Measurements from ENCODE around the gene METTL1.

The METTL1 gene

GRCh38 chr12:57741844-57742738, 29.8 kb downstream of the METTL1 start:
- no peaks in the 10 kb centered on the region for H3K9me3 ChIP-seq (ENCODE audit: insufficient read depth, low read length, severe bottlenecking)
- no peak for TF ChIP-seq EZH2 (IDR thresholded peaks at IDR 0.05; ENCODE audit: borderline replicate concordance, low read depth, low read length, severe bottlenecking)
- TF ChIP-seq CTCF (IDR thresholded peaks at IDR 0.05; ENCODE audit: borderline replicate concordance, extremely low read depth, low read length, poor library complexity, severe bottlenecking): peak; percentile 85
- H3K9ac ChIP-seq (ENCODE audit: low read depth, low read length): peak overlapping the region; percentile 61
- peak overlapping the region; percentile 36 to 75; a peak in 3 of 4 replicates for H3K4me3 ChIP-seq (ENCODE audit: low read depth in 1 of 2, low read length in 2 of 2)
- H3K4me2 ChIP-seq (ENCODE audit: insufficient read depth, low read length): peak overlapping the region; percentile 92
- H3K79me2 ChIP-seq (ENCODE audit: insufficient read depth, low read length): peaks cover 34% of the 10 kb centered on the region
- H3K36me3 ChIP-seq (ENCODE audit: insufficient read depth, low read length): peaks cover 9% of the 10 kb centered on the region
- H3K27ac ChIP-seq (ENCODE audit: low read length): peak overlapping the region; percentile 88
- peaks cover 62% of the 10 kb centered on the region for H3K4me1 ChIP-seq (ENCODE audit: insufficient read depth, low read length)
- ATAC-seq (ENCODE audit: insufficient read depth, low read depth) (peak; percentile 75), DNase-seq (peak; percentile 85)
- no peaks in the 10 kb centered on the region for H3K27me3 ChIP-seq (ENCODE audit: insufficient read depth, low read length, poor library complexity)
- peaks cover 17% of the 10 kb centered on the region for H4K20me1 ChIP-seq (ENCODE audit: insufficient read depth, low read length)
- peak overlapping the region; percentile 83 for H2AFZ ChIP-seq (ENCODE audit: low read depth, low read length)

GRCh38 chr12:57741413-57741789, 30.5 kb downstream of the METTL1 start:
- DNase-seq (no peak), ATAC-seq (ENCODE audit: insufficient read depth, low read depth) (no peak)
- peaks cover 34% of the 10 kb centered on the region for H3K79me2 ChIP-seq (ENCODE audit: insufficient read depth, low read length)
- no peaks in the 10 kb centered on the region for H3K9me3 ChIP-seq (ENCODE audit: insufficient read depth, low read length, severe bottlenecking)
- peak overlapping the region; percentile 36 to 75; a peak in 3 of 4 replicates for H3K4me3 ChIP-seq (ENCODE audit: low read depth in 1 of 2, low read length in 2 of 2)
- H3K27me3 ChIP-seq (ENCODE audit: insufficient read depth, low read length, poor library complexity): no peaks in the 10 kb centered on the region
- peak overlapping the region; percentile 92 for H3K4me2 ChIP-seq (ENCODE audit: insufficient read depth, low read length)
- H3K4me1 ChIP-seq (ENCODE audit: insufficient read depth, low read length): peaks cover 59% of the 10 kb centered on the region
- peak overlapping the region; percentile 88 for H3K27ac ChIP-seq (ENCODE audit: low read length)
- peaks cover 6% of the 10 kb centered on the region for H3K36me3 ChIP-seq (ENCODE audit: insufficient read depth, low read length)
- H4K20me1 ChIP-seq (ENCODE audit: insufficient read depth, low read length): peaks cover 20% of the 10 kb centered on the region
- peak overlapping the region; percentile 61 for H3K9ac ChIP-seq (ENCODE audit: low read depth, low read length)
- H2AFZ ChIP-seq (ENCODE audit: low read depth, low read length): peak overlapping the region; percentile 83
- TF ChIP-seq EZH2 (IDR thresholded peaks at IDR 0.05; ENCODE audit: borderline replicate concordance, low read depth, low read length, severe bottlenecking) (no peak), CTCF (IDR thresholded peaks at IDR 0.05; ENCODE audit: borderline replicate concordance, extremely low read depth, low read length, poor library complexity, severe bottlenecking) (no peak)

GRCh38 chr12:57740656-57741412, 31.1 kb downstream of the METTL1 start:
- Histone ChIP-seq H3K4me2 (ENCODE audit: insufficient read depth, low read length) (peak overlapping the region; percentile 92), H3K4me1 (ENCODE audit: insufficient read depth, low read length) (peaks cover 53% of the 10 kb centered on the region), H3K36me3 (ENCODE audit: insufficient read depth, low read length) (peaks cover 4% of the 10 kb centered on the region; the same call in 1 of the 2 replicates), H3K27me3 (ENCODE audit: insufficient read depth, low read length, poor library complexity) (no peaks in the 10 kb centered on the region), H3K9me3 (ENCODE audit: insufficient read depth, low read length, severe bottlenecking) (no peaks in the 10 kb centered on the region), H3K27ac (ENCODE audit: low read length) (peak overlapping the region; percentile 88), H2AFZ (ENCODE audit: low read depth, low read length) (0 out of 2 replicates have a peak overlapping the region, but pooled peaks have one; percentile 83), H3K4me3 (ENCODE audit: low read depth in 1 of 2, low read length in 2 of 2) (peak overlapping the region; percentile 36 to 75; a peak in 3 of 4 replicates), H3K79me2 (ENCODE audit: insufficient read depth, low read length) (peaks cover 34% of the 10 kb centered on the region), H4K20me1 (ENCODE audit: insufficient read depth, low read length) (peaks cover 21% of the 10 kb centered on the region), H3K9ac (ENCODE audit: low read depth, low read length) (peak overlapping the region; percentile 61)
- no peak for TF ChIP-seq CTCF (IDR thresholded peaks at IDR 0.05; ENCODE audit: borderline replicate concordance, extremely low read depth, low read length, poor library complexity, severe bottlenecking)
- no peak for TF ChIP-seq EZH2 (IDR thresholded peaks at IDR 0.05; ENCODE audit: borderline replicate concordance, low read depth, low read length, severe bottlenecking)
- peak; percentile 79 for ATAC-seq (ENCODE audit: insufficient read depth, low read depth)
- peak; percentile 89 for DNase-seq
